Measurements from ENCODE around the gene CETP.

GRCh38 chr16:56918467-56919012, 43.2 kb upstream of the CETP start:
- TF ChIP-seq CTCF (IDR thresholded peaks at IDR 0.05; ENCODE audit: control extremely low read depth in 1 of 3, insufficient read depth in 1 of 3, low read depth in 1 of 3, low read length in 3 of 3) (no peak), TAF1 (IDR thresholded peaks at IDR 0.05; ENCODE audit: low read depth, low read length) (no peak), POLR2A (IDR thresholded peaks at IDR 0.05; ENCODE audit: control extremely low read depth in 1 of 2, low read depth in 2 of 2, low read length in 2 of 2) (no peak), ATF3 (IDR thresholded peaks at IDR 0.05; ENCODE audit: insufficient read depth, low read depth, low read length) (no peak), SRF (IDR thresholded peaks at IDR 0.05; ENCODE audit: low read depth, low read length) (no peak), JUN (IDR thresholded peaks at IDR 0.05; ENCODE audit: low read depth, low read length) (no peak), KDM1A (IDR thresholded peaks at IDR 0.05; ENCODE audit: borderline replicate concordance, low read length) (no peak), TCF12 (IDR thresholded peaks at IDR 0.05; ENCODE audit: low read depth, low read length) (no peak), RAD21 (IDR thresholded peaks at IDR 0.05 in 1 of 2, conservative IDR thresholded peaks at IDR 0.05 in 1 of 2; ENCODE audit: low read depth in 2 of 2, low read length in 2 of 2) (no peak), PHF8 (conservative IDR thresholded peaks at IDR 0.05; ENCODE audit: low read depth, low read length) (no peak), POLR2AphosphoS5 (IDR thresholded peaks at IDR 0.05; ENCODE audit: low read depth, low read length) (no peak), TBP (IDR thresholded peaks at IDR 0.05; ENCODE audit: low read depth, low read length) (no peak)
- TF ChIP-seq, protein P1, sequence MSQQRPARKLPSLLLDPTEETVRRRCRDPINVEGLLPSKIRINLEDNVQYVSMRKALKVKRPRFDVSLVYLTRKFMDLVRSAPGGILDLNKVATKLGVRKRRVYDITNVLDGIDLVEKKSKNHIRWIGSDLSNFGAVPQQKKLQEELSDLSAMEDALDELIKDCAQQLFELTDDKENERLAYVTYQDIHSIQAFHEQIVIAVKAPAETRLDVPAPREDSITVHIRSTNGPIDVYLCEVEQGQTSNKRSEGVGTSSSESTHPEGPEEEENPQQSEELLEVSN (IDR thresholded peaks at IDR 0.05), result no peak
